GM12878 (cell line): Measurements from ENCODE around the gene UFSP2. TPM values are rescaled to one million over a fixed set of nuclear protein-coding genes. Genes with fewer than 3 reads are reported as not detected.

Experiments
- ATAC-seq: fragments of 200-7000 bp; cut with Tn5 transposase; 3 replicates; pipeline ENCODE4 v1.9.1; 2020; ENCODE audit warnings: mild to moderate bottlenecking, moderate library complexity
- BruUV-seq: library from RNA; stranded (reverse); fragments of 400-500 nt; replicated peaks from 2 replicates; lab custom pipeline; 2021; lab: Mats Ljungman, UMichigan
- CTCF ChIA-PET: fragments of 300-600 bp; sonication (Branson Sonifier 250); formaldehyde crosslinking; extraction: SDS; loops from one replicate; lab custom pipeline; 2021; ENCODE audit warnings: inconsistent platforms; lab: Yijun Ruan, JAX
- POLR2A ChIA-PET: fragments of 350-600 bp; formaldehyde crosslinking; extraction: SDS; loops from one replicate; lab custom pipeline; 2021; ENCODE audit warnings: inconsistent platforms; lab: Charles Lee
- RAD21 ChIA-PET: fragments of 300-600 bp; sonication (Branson Sonifier 250); formaldehyde crosslinking; loops from one replicate; lab custom pipeline; 2023; ENCODE audit warnings: antibody characterized with exemption; ENCODE audit not compliant: unreplicated experiment; lab: Charles Lee
- SMC1A ChIA-PET: fragments of 300-600 bp; sonication (Branson Sonifier 250); formaldehyde crosslinking; loops from one replicate; lab custom pipeline; 2023; ENCODE audit not compliant: unreplicated experiment, uncharacterized antibody; lab: Charles Lee
- DNase-seq: peaks from one replicate; pipeline ENCODE4 v3.0.0-alpha.2; 2011; ENCODE audit warnings: low read depth, low spot score
- FAIRE-seq: peaks from 3 replicates; lab custom pipeline; 2011; peaks lifted over from hg19 to GRCh38; lab: Jason Lieb, UNC
- H2AFZ ChIP-seq: 2 replicates; pipeline ENCODE4 v1.6.0; 2011; ENCODE audit warnings: low read depth, low read length, control low read depth; ENCODE audit not compliant: control insufficient read depth
- H3K27ac ChIP-seq: 2 replicates; pipeline ENCODE4 v1.5.1; 2011; ENCODE audit warnings: control low read depth; ENCODE audit not compliant: control insufficient read depth, insufficient read depth
- H3K27me3 ChIP-seq, 2 experiments: replicated peaks in 1 of 2; 2 replicates each; pipeline versions ENCODE4 v1.6.0 to v1.6.1; 2011; ENCODE audit warnings: low read length in 1 of 2; ENCODE audit not compliant: control insufficient read depth in 2 of 2, insufficient read depth in 2 of 2
- H3K36me3 ChIP-seq, 2 experiments: 2 replicates each; pipeline ENCODE4 v1.5.1; 2011; ENCODE audit warnings: low read length in 1 of 2; ENCODE audit not compliant: control insufficient read depth in 2 of 2, insufficient read depth in 2 of 2
- H3K4me1 ChIP-seq: 2 replicates; pipeline ENCODE4 v1.6.1; 2011; ENCODE audit warnings: mild to moderate bottlenecking, low read length, moderate library complexity, mixed read lengths; ENCODE audit not compliant: control insufficient read depth, insufficient read depth
- H3K4me2 ChIP-seq: 2 replicates; pipeline ENCODE4 v1.6.0; 2011; ENCODE audit warnings: control low read depth; ENCODE audit not compliant: control insufficient read depth, insufficient read depth
- H3K4me3 ChIP-seq: fragments of 200-600 bp; sonication (generic); 2 replicates; pipeline ENCODE4 v1.5.1; 2016
- H3K79me2 ChIP-seq: 2 replicates; pipeline ENCODE4 v1.6.0; 2011; ENCODE audit warnings: low read length; ENCODE audit not compliant: control insufficient read depth, insufficient read depth
- H3K9ac ChIP-seq: 2 replicates; pipeline ENCODE4 v1.8.0; 2011; ENCODE audit warnings: low read length, control low read depth, mixed read lengths; ENCODE audit not compliant: control insufficient read depth, insufficient read depth
- H3K9me3 ChIP-seq: replicated peaks from 3 replicates; pipeline ENCODE4 v1.5.1; 2011; ENCODE audit warnings: mild to moderate bottlenecking, low read length; ENCODE audit not compliant: control insufficient read depth, insufficient read depth
- H4K20me1 ChIP-seq: 2 replicates; pipeline ENCODE4 v1.6.0; 2011; ENCODE audit not compliant: control insufficient read depth, insufficient read depth
- BHLHE40 ChIP-seq, 2 experiments: fragments of 450-650 bp in 1 of 2; IDR thresholded peaks; 2 replicates each; pipeline ENCODE4 v1.6.1; 2011 to 2017; ENCODE audit warnings: low read depth in 2 of 2, borderline replicate concordance in 1 of 2, improper control_type of control experiment in 1 of 2, low read length in 1 of 2, mild to moderate bottlenecking in 1 of 2
- CBX3 ChIP-seq: fragments of 200-600 bp; sonication (generic); IDR thresholded peaks from 2 replicates; pipeline ENCODE4 v1.6.1; 2016; ENCODE audit warnings: low read depth, borderline replicate concordance
- EP300 ChIP-seq, 2 experiments: fragments of 150-350 bp in 1 of 2; IDR thresholded peaks; 2 replicates each; pipeline ENCODE4 v1.6.1; 2011 to 2012; ENCODE audit warnings: low read depth in 2 of 2, low read length in 2 of 2, borderline replicate concordance in 1 of 2, improper control_type of control experiment in 1 of 2, inconsistent platforms in 1 of 2; ENCODE audit not compliant: control insufficient read depth in 1 of 2
- FOXM1 ChIP-seq: IDR thresholded peaks from 2 replicates; pipeline ENCODE4 v1.6.1; 2012; ENCODE audit warnings: low read depth, mild to moderate bottlenecking, inconsistent platforms, low read length, moderate library complexity
- KLF5 ChIP-seq: fragments of 450-650 bp; IDR thresholded peaks from 2 replicates; pipeline ENCODE4 v1.6.1; 2014; ENCODE audit warnings: mild to moderate bottlenecking; ENCODE audit not compliant: partially characterized antibody
- NKRF ChIP-seq: fragments of 450-650 bp; conservative IDR thresholded peaks from 2 replicates; pipeline ENCODE4 v1.6.1; 2017; ENCODE audit warnings: mild to moderate bottlenecking, moderate library complexity
- NR2C1 ChIP-seq: fragments of 450-650 bp; IDR thresholded peaks from 2 replicates; pipeline ENCODE4 v1.6.1; 2017; ENCODE audit warnings: antibody characterized with exemption, mild to moderate bottlenecking, moderate library complexity
- POU2F2 ChIP-seq: IDR thresholded peaks from 3 replicates; pipeline ENCODE4 v1.6.1; 2011; ENCODE audit warnings: low read depth, mild to moderate bottlenecking, low read length, borderline replicate concordance
- RCOR1 ChIP-seq: conservative IDR thresholded peaks from 2 replicates; pipeline ENCODE4 v1.6.1; 2012; ENCODE audit warnings: low read depth, low read length, improper control_type of control experiment
- TBL1XR1 ChIP-seq: IDR thresholded peaks from 2 replicates; pipeline ENCODE4 v1.6.1; 2012; ENCODE audit warnings: low read depth, low read length, improper control_type of control experiment
- TCF12 ChIP-seq: IDR thresholded peaks from 2 replicates; pipeline ENCODE4 v1.6.1; 2011; ENCODE audit warnings: low read depth, mild to moderate bottlenecking, low read length
- ZBTB4 ChIP-seq: fragments of 450-650 bp; formaldehyde crosslinking; IDR thresholded peaks from 2 replicates; pipeline ENCODE4 v1.4.0; 2022; ENCODE audit warnings: mild to moderate bottlenecking, moderate library complexity
- ZNF207 ChIP-seq: fragments of 450-650 bp; IDR thresholded peaks from 2 replicates; pipeline ENCODE4 v1.6.1; 2014; ENCODE audit warnings: antibody characterized with exemption, mild to moderate bottlenecking, borderline replicate concordance
- ZNF592 ChIP-seq: fragments of 450-650 bp; IDR thresholded peaks from 2 replicates; pipeline ENCODE4 v1.6.1; 2017; ENCODE audit warnings: mild to moderate bottlenecking, moderate library complexity
- WGBS: methylation state at CpG from one replicate; pipeline ENCODE4 v1.1.6; 2016; ENCODE audit warnings: low lambda C conversion rate; ENCODE audit not compliant: insufficient replicate concordance, insufficient coverage; ENCODE audit errors: missing lambda C conversion rate; 5-methylcytosine and 5-hydroxymethylcytosine counted together
- in situ Hi-C: fragments of 300-500 bp; cut with MboI; formaldehyde crosslinking; loops from 9 replicates; pipeline ENCODE4 v1.14.3; 2018; ENCODE audit warnings: mixed read lengths
- intact Hi-C: fragments of 100-400 bp; cut with micrococcal nuclease; formaldehyde crosslinking; loops from one replicate; pipeline ENCODE4 v1.14.2; 2022; ENCODE audit not compliant: unreplicated experiment
- polyA plus RNA-seq, 11 experiments: library from polyadenylated mRNA; depleted of rRNA in 4 of 11; unstranded in 6 of 11; stranded (reverse) in 5 of 11; fragments of >200 nt; fragmentation: Nextera tagmentation in 4 of 11; fragmentation: Illumina TruSeq in 1 of 11; extraction: Ambion mirVana in 4 of 11; extraction: Trizol in 1 of 11; gene quantifications; 1 replicate in 1 of 11; 2 replicates in 10 of 11; pipeline versions ENCODE4 v1.2.1 to v1.2.3, GENCODE V29; 2011 to 2016; ENCODE audit warnings: inconsistent platforms in 2 of 11, missing spikeins in 2 of 11, low read depth in 1 of 11
- total RNA-seq, 4 experiments: library from RNA; depleted of rRNA in 3 of 4; stranded (reverse); fragments of >200 nt in 3 of 4; fragmentation: Illumina TruSeq in 1 of 4; extraction: Trizol in 1 of 4; gene quantifications; 2 replicates each; pipeline versions ENCODE4 v1.2.1 to v1.2.3, GENCODE V29; 2013 to 2021

UFSP2 gene
- total and polyA plus RNA-seq, 10 of the 15 experiments (the other 5 are each of a cell fraction or from before 2014, with no cell fraction given), result 25.4 to 53.1 (median 37.7) TPM

DNA sequence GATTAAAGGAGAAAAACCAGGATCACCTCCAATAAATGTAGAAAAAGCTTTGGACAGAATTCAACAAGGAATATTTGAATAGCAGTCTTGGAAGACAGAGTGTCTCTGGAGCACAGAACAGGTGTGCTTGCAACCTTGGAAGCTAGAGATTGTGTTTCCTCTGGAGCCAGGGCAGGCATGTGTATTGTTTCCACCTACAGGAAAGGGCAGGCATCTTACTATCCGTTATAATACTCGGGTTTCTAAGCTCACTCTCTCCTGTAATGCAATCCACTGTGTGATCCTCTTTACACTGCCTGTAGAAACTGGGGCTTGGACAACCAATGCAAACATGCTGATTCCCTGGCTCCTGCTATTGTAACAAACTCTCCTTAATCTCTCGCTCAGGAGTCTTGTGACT, 31.4 kb upstream of the UFSP2 start (continued):
- TF ChIP-seq ZNF592 (no peak), CBX3 (no peak), TCF12 (no peak), TBL1XR1 (no peak), KLF5 (no peak), POU2F2 (no peak), RCOR1 (no peak)

DNA sequence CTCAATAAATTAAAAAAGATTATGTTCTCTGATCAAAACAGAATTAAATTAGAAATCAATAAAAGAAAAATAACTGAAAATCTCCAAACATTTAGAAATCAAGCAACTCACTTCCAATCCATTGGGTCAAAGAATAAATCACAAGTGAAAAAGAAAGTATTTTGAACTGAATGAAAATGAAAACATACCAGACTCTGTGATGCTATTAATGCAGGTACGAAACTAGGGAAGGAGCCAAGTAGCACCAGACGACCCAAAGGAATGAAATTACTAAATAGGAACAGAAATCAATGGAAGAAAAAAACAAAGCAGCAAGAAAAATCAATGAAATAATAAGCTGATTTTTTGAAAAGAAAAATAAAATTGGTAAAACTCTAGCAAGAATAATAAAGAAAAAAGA, 30.4 kb upstream of the UFSP2 start:
- 44% methylated on average over 2 of the region's 2 CpGs for WGBS
- in situ Hi-C loops, result no loop called here
- H4K20me1 ChIP-seq, result no peaks in the 10 kb centered on the region
- H3K79me2 ChIP-seq, result no peaks in the 10 kb centered on the region
- H2AFZ ChIP-seq, result no peak overlapping the region; the same call in 1 of the 2 replicates
- ATAC-seq, result no peak
- no peak overlapping the region for H3K4me2 ChIP-seq
- CTCF ChIA-PET, result no interaction called here
- H3K27ac ChIP-seq, result no peak overlapping the region
- TF ChIP-seq ZBTB4 (CRISPR knock-in tag), result no peak
- TF ChIP-seq NKRF, result no peak
- no peak for TF ChIP-seq NR2C1
- no peak for TF ChIP-seq EP300 (IDR thresholded peaks at IDR 0.05; ENCODE audit: borderline replicate concordance in 1 of 2, control insufficient read depth in 1 of 2, low read depth in 2 of 2, low read length in 2 of 2)
- TF ChIP-seq ZNF207, result no peak
- no peak for TF ChIP-seq BHLHE40 (IDR thresholded peaks at IDR 0.05; ENCODE audit: borderline replicate concordance in 1 of 2, low read depth in 2 of 2, low read length in 1 of 2)
- no peak for TF ChIP-seq FOXM1
- TF ChIP-seq, all 136 proteins: peak for 0
- H3K4me3 ChIP-seq, result no peak overlapping the region
- no peaks in the 10 kb centered on the region for H3K27me3 ChIP-seq
- no TSS peak for BruUV-seq
- POLR2A ChIA-PET, result interaction anchor here (0.6 kb wide), 1 partner anchor 52 kb away, joined by 4 read pairs; no protein-coding TSS in a partner anchor
- intact Hi-C loops, result no loop called here
- DNase-seq (no peak), FAIRE-seq (no peak)
- RAD21 ChIA-PET, result no interaction called here
- SMC1A ChIA-PET, result no interaction called here
- H3K36me3 ChIP-seq, result no peaks in the 10 kb centered on the region
- H3K9ac ChIP-seq, result no peak overlapping the region
- H3K9me3 ChIP-seq, result no peaks in the 10 kb centered on the region
- no peaks in the 10 kb centered on the region for H3K4me1 ChIP-seq
